ENCODE data around the gene SPARC. TPM values are rescaled to one million over a fixed set of nuclear protein-coding genes. Genes with fewer than 3 reads are reported as not detected.
"Not testable (repeated sequence)": the region's sequence is repeated elsewhere in the genome, so short reads cannot be mapped to it uniquely, and the experiment has no call there.

SPARC gene
- total RNA-seq, 2 donors from 2014 or later: not detected

- Mint-ChIP-seq H3K9me3 (no peaks in the 10 kb centered on the region), H3K27me3 (ENCODE audit: low read depth) (peaks cover 28% of the 10 kb centered on the region)
Observed at GRCh38 chr5:151682240-151682639, 4.5 kb downstream of the SPARC start.

GRCh38 chr5:151680944-151681427 is 5.7 kb downstream of the SPARC start:
- DNase-seq (no peak), ATAC-seq (replicated peaks in 1 of 2) (no peak)
- Mint-ChIP-seq H3K9me3 (no peaks in the 10 kb centered on the region), H3K4me1 (ENCODE audit: low read depth) (peaks cover under 1% of the 10 kb centered on the region), H3K27ac (no peak overlapping the region), H3K4me3 (no peak overlapping the region), H3K27me3 (ENCODE audit: low read depth) (peaks cover 16% of the 10 kb centered on the region), H3K36me3 (ENCODE audit: insufficient read depth in 2 of 2) (no peaks in the 10 kb centered on the region)

More at GRCh38 chr5:151682240-151682639, 4.5 kb downstream of the SPARC start:
- Mint-ChIP-seq H3K4me1 (ENCODE audit: low read depth) (peaks cover 12% of the 10 kb centered on the region), H3K27ac (no peak overlapping the region), H3K36me3 (ENCODE audit: insufficient read depth in 2 of 2) (no peaks in the 10 kb centered on the region), H3K4me3 (no peak overlapping the region)
- no peak for ATAC-seq (replicated peaks in 1 of 2)
- no peak for DNase-seq

GRCh38 chr5:151680156-151680505 is 6.6 kb downstream of the SPARC start:
- H3K27me3 Mint-ChIP-seq (ENCODE audit: low read depth); H3K9me3 Mint-ChIP-seq; ATAC-seq (replicated peaks in 1 of 2); H3K27ac Mint-ChIP-seq; H3K36me3 Mint-ChIP-seq (ENCODE audit: insufficient read depth in 2 of 2); H3K4me3 Mint-ChIP-seq; H3K4me1 Mint-ChIP-seq (ENCODE audit: low read depth); DNase-seq: not testable (repeated sequence)

GRCh38 chr5:151679421-151680155 is 7.1 kb downstream of the SPARC start:
- no peak overlapping the region for H3K4me3 Mint-ChIP-seq
- H3K27me3 Mint-ChIP-seq (ENCODE audit: low read depth): peaks cover 4% of the 10 kb centered on the region
- peaks cover 6% of the 10 kb centered on the region for H3K4me1 Mint-ChIP-seq (ENCODE audit: low read depth)
- no peaks in the 10 kb centered on the region for H3K9me3 Mint-ChIP-seq
- DNase-seq (no peak), ATAC-seq (replicated peaks in 1 of 2) (no peak)
- H3K36me3 Mint-ChIP-seq (ENCODE audit: insufficient read depth in 2 of 2): no peaks in the 10 kb centered on the region
- no peak overlapping the region for H3K27ac Mint-ChIP-seq

GRCh38 chr5:151678713-151679112 is 8.0 kb downstream of the SPARC start:
- no peak for DNase-seq
- Mint-ChIP-seq H3K36me3 (ENCODE audit: insufficient read depth in 2 of 2) (no peaks in the 10 kb centered on the region), H3K9me3 (no peaks in the 10 kb centered on the region), H3K4me3 (no peak overlapping the region), H3K27ac (no peak overlapping the region), H3K4me1 (ENCODE audit: low read depth) (peaks cover 6% of the 10 kb centered on the region), H3K27me3 (ENCODE audit: low read depth) (peaks cover 3% of the 10 kb centered on the region)
- ATAC-seq (replicated peaks in 1 of 2): no peak

- no peak for DNase-seq
- H3K9me3 Mint-ChIP-seq: no peaks in the 10 kb centered on the region
- no peaks in the 10 kb centered on the region for H3K27me3 Mint-ChIP-seq (ENCODE audit: low read depth)
- ATAC-seq (replicated peaks in 1 of 2): no peak
- H3K36me3 Mint-ChIP-seq (ENCODE audit: insufficient read depth in 2 of 2): no peaks in the 10 kb centered on the region
- H3K4me3 Mint-ChIP-seq: no peak overlapping the region
- peaks cover 6% of the 10 kb centered on the region for H3K4me1 Mint-ChIP-seq (ENCODE audit: low read depth)
- no peak overlapping the region for H3K27ac Mint-ChIP-seq
Observed at GRCh38 chr5:151677776-151678545, 8.8 kb downstream of the SPARC start.

GRCh38 chr5:151676719-151677118 is 10.0 kb downstream of the SPARC start:
- Mint-ChIP-seq H3K9me3 (no peaks in the 10 kb centered on the region), H3K27me3 (ENCODE audit: low read depth) (no peaks in the 10 kb centered on the region), H3K27ac (no peak overlapping the region), H3K4me3 (no peak overlapping the region), H3K4me1 (ENCODE audit: low read depth) (peaks cover 6% of the 10 kb centered on the region), H3K36me3 (ENCODE audit: insufficient read depth in 2 of 2) (no peaks in the 10 kb centered on the region)
- DNase-seq (no peak), ATAC-seq (replicated peaks in 1 of 2) (no peak)

GRCh38 chr5:151676314-151676712 is 10.4 kb downstream of the SPARC start:
- no peak overlapping the region for H3K27ac Mint-ChIP-seq
- no peaks in the 10 kb centered on the region for H3K27me3 Mint-ChIP-seq (ENCODE audit: low read depth)
- no peak for ATAC-seq (replicated peaks in 1 of 2)
- no peaks in the 10 kb centered on the region for H3K36me3 Mint-ChIP-seq (ENCODE audit: insufficient read depth in 2 of 2)
- H3K9me3 Mint-ChIP-seq: no peaks in the 10 kb centered on the region
- no peak overlapping the region for H3K4me3 Mint-ChIP-seq
- DNase-seq: no peak
- peaks cover 6% of the 10 kb centered on the region for H3K4me1 Mint-ChIP-seq (ENCODE audit: low read depth)

- no peaks in the 10 kb centered on the region for H3K27me3 Mint-ChIP-seq (ENCODE audit: low read depth)
- no peaks in the 10 kb centered on the region for H3K9me3 Mint-ChIP-seq
- ATAC-seq (replicated peaks in 1 of 2): no peak
- no peak overlapping the region for H3K27ac Mint-ChIP-seq
- no peak for DNase-seq
- peaks cover 6% of the 10 kb centered on the region for H3K4me1 Mint-ChIP-seq (ENCODE audit: low read depth)
- H3K36me3 Mint-ChIP-seq (ENCODE audit: insufficient read depth in 2 of 2): no peaks in the 10 kb centered on the region
- H3K4me3 Mint-ChIP-seq: no peak overlapping the region
Observed at GRCh38 chr5:151675611-151676313, 11.0 kb downstream of the SPARC start.

GRCh38 chr5:151674626-151675610 is 11.8 kb downstream of the SPARC start:
- no peaks in the 10 kb centered on the region for H3K9me3 Mint-ChIP-seq
- no peaks in the 10 kb centered on the region for H3K27me3 Mint-ChIP-seq (ENCODE audit: low read depth)
- DNase-seq (no peak), ATAC-seq (replicated peaks in 1 of 2) (no peak)
- H3K27ac Mint-ChIP-seq: no peak overlapping the region
- H3K36me3 Mint-ChIP-seq (ENCODE audit: insufficient read depth in 2 of 2): no peaks in the 10 kb centered on the region
- H3K4me3 Mint-ChIP-seq: no peak overlapping the region
- peaks cover 6% of the 10 kb centered on the region for H3K4me1 Mint-ChIP-seq (ENCODE audit: low read depth)

- Mint-ChIP-seq H3K27me3 (ENCODE audit: low read depth) (no peaks in the 10 kb centered on the region), H3K4me3 (no peak overlapping the region), H3K4me1 (ENCODE audit: low read depth) (peaks cover 6% of the 10 kb centered on the region), H3K36me3 (ENCODE audit: insufficient read depth in 2 of 2) (no peaks in the 10 kb centered on the region), H3K9me3 (no peaks in the 10 kb centered on the region), H3K27ac (no peak overlapping the region)
- ATAC-seq (replicated peaks in 1 of 2) (no peak), DNase-seq (no peak)
Observed at GRCh38 chr5:151673421-151673820, 13.3 kb downstream of the SPARC start.

GRCh38 chr5:151672516-151672915 is 14.2 kb downstream of the SPARC start:
- Mint-ChIP-seq H3K27me3 (ENCODE audit: low read depth) (no peaks in the 10 kb centered on the region), H3K36me3 (ENCODE audit: insufficient read depth in 2 of 2) (no peaks in the 10 kb centered on the region), H3K4me1 (ENCODE audit: low read depth) (peaks cover 6% of the 10 kb centered on the region), H3K9me3 (no peaks in the 10 kb centered on the region), H3K4me3 (no peak overlapping the region), H3K27ac (no peak overlapping the region)
- ATAC-seq (replicated peaks in 1 of 2): no peak
- no peak for DNase-seq
